Hematopoietic multipotent progenitor cell treated with erythropoietin and hydrocortisone succinate and interleukin-3 and kit ligand, for 4 days (in vitro differentiated cells): ENCODE measurements around the gene GAMT.

Experiments
- DNase-seq: peaks from one replicate; pipeline ENCODE4 v3.0.0-alpha.2; 2015

Gene GAMT

GRCh38 chr19:1383312-1384084, 17.8 kb downstream of the GAMT start, which contains the start of gene NDUFS7:
Gene NDUFS7 (plus strand): TSS chr19:1383907. CDS start chr19:1383927, 20 bp downstream.
- DNase-seq = peak; percentile 94

GRCh38 chr19:1383017-1383311, 18.4 kb downstream of the GAMT start:
- DNase-seq = no peak

GRCh38 chr19:1382250-1382649, 19.1 kb downstream of the GAMT start:
- no peak for DNase-seq

- no peak for DNase-seq
These were observed 21.3 kb downstream of the GAMT start for GRCh38 chr19:1379961-1380489.

GRCh38 chr19:1379126-1379905, 22.0 kb downstream of the GAMT start:
- DNase-seq = no peak

DNA sequence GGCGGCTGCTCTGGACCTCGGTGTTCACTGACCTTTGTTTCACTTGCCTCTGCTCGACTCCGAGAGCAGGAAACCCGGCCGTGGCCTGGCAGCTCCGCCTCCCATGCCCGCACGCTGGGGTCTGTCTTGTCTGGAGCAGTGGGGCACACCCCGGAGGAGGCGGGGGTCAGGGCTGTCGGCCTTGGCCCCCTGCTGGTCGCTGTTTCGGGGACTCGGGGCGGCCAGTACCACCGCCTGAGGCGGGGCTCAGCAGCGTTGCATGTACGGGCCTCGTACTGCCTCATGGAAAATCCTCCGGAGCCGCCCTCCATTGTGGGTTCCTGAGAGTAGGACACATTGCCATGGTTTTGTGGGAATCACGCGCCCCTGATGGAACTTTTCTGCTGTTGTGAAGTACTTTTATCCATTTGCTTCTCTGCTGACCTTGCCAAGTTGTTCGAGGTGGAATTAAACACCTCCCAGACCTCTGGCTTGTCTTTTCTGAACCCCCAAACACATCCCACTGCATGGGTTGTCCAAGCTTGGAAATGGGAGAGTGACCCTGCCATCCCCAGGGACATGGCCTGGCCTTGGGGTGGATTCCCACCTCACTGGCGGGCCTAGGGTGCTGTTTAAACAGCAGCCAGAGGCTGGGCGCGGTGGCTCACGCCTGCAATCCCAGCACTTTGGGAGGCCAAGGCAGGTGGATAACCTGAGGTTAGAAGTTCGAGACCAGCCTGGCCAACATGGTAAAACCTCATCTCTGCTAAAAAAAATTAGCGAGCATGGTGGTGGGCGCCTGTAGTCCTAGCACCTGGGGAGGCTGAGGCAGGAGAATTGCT, 23.2 kb downstream of the GAMT start:
- DNase-seq = no peak

GRCh38 chr19:1377176-1377964, 24.0 kb downstream of the GAMT start:
- DNase-seq = no peak

- DNase-seq = no peak
These were observed 24.9 kb downstream of the GAMT start for GRCh38 chr19:1376415-1376805.

DNA sequence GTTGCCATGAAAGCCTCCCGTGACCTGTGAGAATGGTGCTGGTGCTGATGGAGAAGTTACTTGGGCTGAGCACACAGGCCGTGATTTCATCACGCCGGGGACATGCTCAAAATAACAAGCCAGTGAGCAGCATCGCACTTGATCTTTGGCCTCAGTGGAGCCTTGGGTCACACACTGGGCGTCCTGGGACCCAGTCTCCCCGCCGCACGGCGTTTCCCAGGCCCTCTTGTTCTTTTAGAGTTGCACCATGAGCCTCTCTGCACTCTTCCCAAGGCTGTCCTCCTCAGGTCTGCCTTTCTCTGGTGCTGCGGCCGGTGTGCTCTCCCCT, 27.1 kb downstream of the GAMT start:
- DNase-seq = no peak

DNA sequence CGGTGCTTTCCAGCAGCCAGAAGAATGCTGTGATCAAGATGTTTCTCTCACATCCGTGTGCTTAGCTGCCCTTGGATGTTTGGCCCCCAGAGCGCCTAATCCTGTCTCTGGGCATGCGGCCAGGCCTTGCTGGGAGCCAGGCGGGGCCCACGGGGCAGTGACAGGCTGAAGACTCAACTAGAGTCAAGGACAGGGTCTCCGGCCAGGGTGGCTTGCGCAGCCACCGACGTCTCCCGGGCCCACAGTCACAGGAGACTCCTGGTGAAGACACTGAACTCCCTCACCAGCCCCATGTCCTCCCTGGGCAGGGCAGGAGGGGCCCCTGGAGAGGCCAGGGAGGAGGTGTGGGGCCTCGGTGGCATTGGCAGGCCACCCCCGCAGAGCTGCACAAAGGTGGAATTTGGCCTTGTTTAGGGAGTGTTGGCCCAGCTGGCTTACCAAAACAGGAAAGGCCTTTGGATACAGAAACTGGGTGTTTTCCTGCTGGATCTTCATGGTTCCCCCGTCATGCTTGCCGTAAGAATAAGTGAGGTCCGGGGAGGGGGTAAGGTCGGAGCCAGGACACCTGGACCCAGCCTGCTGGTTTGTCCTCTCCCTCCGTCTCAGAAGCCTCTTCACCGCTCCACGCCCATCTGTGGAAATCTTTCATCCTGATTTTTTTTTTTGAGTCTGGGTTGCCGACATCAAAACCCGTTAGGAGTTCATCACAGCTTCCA, 27.6 kb downstream of the GAMT start:
- DNase-seq = no peak

- DNase-seq = no peak
These were observed 28.3 kb downstream of the GAMT start for GRCh38 chr19:1373042-1373533.

DNA sequence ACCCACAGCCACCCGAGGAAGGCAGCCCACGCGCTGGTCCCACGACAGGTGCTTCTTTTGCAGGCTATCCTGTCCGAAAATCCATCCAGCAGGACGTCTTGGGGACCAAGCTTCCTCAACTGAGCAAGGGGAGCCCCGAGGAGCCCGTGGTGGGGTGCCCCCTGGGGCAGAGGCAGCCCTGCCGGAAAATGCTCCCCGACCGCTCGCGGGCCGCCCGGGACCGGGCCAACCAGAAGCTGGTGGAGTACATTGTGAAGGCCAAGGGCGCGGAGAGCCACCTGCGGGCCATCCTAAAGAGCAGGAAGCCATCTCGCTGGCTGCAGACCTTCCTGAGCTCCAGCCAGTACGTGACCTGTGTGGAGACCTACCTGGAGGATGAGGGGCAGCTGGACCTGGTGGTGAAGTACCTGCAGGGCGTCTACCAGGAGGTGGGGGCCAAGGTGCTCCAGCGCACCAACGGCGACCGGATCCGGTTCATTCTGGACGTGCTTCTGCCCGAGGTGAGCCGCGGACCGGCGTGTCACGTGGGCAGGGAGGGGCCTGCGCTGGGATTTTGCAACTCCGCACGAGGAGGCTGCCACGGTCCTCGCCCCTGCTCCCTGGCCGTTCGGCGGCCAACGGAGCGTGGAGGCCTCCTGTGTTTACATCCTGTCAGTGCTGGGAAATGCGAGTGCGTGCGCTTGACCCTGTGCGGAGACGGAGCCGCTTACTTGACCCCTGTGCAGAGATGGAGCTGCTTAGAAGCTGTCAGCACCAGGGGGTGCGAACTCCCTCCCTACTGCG, 30.6 kb downstream of the GAMT start:
- no peak for DNase-seq

DNA sequence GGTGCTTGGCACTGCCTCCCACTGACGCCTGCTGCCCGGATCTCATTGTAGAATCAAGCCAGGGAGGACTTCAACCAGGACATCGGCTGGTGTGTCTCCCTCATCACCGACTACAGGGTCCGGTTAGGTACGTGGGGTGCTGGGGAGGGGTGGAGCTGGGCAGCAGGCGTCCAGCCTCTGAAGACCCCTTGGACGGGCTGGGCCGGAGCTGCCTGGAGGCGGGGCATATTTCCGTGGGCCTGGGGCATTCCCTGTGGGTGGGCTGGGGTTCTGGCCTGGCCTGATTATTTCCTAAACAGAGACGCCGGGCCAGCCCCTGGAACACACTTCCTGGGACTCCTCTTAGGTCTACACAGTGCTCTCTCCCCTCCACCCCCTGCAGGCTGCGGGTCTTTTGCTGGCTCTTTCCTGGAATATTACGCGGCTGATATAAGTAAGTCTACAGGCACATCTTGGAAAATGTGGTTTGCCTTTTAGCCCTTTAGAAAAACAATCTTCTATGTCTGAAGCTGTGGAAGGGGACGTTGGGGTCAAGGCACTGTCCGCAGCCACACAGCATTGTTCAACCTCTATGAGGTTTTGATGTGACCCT, 32.0 kb downstream of the GAMT start:
- no peak for DNase-seq

DNA sequence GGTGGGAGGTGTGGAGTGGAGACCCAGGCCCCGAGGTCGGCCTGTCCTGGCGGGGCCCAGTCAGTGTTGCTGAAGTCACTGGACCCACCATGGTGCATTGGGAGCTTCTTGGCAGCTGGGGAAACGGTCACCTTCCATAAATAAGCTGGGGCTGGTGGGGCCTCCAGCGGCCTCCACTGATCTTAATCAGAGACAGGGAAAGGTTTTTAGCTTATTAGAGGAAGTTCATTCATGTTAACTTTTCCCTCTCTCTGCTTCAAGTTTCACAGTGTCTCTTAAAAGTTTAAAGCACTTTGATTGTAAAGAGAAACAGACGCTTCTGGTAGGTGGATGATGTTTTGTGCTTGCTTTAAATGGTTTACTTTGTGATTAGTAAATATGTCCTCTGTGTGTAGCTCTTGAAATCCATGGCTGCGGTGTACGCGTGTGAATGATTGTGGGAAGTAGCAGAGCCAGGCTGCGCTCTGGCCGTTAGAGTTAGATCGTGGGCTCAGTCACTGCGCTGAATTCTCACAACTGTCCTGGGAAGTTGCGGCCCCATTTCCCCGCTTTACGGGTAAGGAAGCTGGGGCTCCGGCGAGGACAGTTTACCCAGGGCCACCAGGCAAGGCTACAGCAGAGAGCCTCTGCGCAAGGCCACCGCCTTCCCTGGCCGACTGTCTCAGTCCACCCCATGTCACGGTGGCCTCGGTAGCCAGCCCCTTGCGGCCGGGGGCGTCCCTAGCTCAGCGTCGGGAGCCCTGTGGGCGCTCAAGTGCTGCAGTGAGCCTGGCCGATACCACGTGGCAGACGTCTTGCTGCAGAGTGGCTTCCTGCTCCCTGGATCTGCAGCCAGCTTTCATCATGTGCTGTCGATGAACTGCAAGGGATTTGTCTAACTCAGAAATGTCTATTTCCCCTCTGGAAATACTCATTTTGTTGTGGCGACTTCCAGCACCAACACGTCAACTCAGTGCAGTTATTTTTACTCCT, 34.2 kb downstream of the GAMT start:
- DNase-seq = peak; percentile 69

DNA sequence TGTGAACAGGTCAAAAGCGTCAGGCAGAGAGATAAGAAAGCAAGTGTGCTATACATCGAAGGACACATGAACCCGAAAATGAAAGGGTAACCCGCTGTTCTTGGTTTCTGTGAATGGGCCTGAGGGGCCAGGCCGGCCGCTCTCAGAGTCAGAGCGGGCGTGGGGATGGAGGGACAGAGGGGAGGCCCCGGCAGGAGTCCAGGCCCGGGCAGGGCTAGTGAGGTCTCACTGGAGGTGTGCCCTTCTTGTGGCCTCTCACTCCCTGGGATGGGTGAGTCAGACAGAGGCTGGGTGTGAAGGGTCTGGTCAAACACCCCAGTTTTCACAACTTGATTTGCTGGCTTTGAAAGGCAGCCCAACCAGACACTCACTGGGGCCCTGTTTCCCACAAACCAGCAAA, 35.0 kb downstream of the GAMT start:
- DNase-seq = no peak

DNA sequence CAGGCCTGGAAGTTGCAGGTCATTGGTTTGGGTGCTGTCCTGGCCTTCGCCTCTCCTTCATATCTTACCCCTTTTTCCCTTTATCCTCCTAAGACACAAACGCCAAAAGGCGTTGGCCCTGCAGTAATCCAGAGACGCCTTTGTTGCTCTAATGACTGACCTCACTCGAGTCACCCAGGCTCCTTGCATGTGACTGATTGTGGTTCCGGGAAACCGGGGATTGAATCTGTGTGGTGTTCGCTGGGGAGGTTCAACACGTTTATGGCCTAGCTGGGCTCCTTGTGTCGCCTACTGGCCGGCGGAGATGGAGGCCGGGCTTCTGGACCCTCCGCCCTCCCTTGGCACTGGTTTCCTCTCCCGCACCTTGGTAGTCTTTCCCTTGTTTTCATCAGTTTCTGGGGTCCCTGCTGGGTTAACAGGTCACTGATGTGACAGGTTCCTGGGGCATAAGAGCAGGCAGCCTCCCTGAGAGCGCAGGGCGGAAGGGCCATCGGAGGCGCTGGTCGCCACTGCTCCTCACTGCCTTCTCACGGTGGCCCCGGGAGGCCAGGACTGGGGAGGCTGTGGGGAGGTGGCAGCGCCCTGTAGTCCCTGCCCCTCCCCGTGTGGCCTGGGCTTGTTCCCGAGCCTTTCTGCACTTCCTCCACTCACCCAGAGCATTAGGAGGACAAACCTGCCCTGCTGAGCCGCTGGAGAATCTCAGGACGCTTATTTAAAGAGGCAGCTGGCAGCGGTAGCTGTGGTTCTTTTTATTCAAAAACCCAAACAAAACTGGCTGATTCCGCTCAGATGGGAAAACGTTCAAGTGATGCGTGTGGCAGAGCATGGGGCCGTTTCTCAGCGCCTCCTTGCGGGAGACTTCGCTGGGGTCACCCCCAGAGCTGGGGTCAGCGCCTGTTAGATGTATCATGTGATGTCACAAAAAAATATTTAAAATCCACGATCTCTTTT, 35.7 kb downstream of the GAMT start:
- no peak for DNase-seq

DNA sequence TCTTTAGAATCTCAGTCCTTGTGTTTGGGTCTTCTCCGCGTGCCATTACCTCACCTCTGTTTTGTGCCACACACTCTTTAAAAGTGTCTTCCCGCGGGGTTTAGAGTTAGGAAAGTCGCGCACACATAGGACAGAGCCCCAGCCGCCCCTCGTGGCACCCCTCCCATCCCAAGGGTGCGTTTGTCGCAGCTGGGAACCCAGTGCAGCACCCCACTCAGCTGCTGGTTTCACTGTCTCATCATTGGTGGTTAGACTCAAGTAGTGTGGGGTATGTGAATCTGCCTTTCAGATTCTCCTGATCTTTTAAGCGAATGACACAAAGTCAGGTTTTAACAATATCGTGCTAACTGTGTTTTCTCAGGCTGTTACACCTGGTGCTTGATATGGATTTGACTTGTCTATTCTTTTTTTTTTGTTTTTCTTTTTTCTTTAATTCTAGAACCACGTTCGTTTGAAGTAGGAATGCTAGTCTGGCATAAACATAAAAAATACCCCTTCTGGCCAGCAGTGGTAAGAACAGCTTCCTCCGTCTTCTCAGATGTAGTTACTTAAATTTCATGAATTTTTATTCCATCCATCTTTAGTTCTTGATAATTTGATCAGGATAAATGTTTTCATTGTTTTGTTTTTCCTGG, 37.2 kb downstream of the GAMT start:
- peak; percentile 74 for DNase-seq

DNA sequence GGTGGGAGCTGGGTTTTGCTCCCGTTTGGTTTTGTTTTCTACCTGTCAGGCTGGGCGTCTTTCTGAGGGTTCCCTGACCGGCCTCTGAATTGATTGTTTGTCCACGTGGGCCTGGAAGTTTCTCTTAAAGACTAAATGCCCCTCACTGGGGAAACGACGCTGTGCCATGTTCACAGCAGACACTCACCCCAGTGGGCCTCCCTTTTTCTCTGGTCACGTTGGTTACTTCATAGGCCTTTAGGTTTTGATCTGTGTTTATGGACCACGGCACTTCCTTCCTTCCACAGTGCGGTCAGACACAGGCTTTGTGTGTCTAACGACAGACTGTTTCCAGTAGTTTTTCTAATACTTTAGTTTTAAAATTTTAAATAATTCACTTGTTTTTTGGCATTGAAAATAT, 37.7 kb downstream of the GAMT start:
- DNase-seq = peak; percentile 78
